Measurements from ENCODE around the gene AOX1.
"Not testable (repeated sequence)": the region's sequence is repeated elsewhere in the genome, so short reads cannot be mapped to it uniquely, and the experiment has no call there.

Gene AOX1

DNA sequence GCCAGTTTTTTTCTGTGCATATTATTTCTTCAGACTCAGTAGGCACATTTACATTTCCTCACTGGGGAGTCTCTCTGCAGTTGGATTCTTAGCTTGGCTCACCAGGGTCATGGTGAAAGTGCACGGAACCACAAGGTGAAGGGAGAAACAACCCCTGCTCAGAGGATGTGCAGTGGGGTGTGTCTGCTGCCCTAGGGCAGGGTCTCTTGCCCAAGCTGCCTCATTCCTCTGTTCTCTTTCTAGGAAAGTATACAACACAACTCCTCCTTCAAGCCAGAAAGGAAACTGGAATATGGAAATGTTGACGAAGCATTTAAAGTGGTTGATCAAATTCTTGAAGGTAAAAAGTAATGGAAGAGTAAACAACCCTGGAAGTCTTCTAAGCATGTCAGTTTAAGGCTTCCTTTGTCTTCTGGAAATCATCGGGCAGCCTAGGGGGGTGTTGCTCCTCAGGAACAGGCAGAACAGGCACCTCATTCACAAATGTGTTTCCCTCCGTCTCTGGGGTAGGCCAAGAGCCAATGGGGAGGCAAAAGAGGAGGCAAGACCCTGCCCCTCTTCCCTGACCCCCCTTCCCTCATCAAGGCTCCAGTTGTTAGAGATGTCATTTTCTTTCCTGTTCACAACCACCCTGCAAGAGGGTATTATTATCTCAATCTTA lies 41.4 kb downstream of the AOX1 start:
- no peak for DNase-seq (ENCODE audit: extremely low read depth, low read depth)
- TF ChIP-seq, protein P1, sequence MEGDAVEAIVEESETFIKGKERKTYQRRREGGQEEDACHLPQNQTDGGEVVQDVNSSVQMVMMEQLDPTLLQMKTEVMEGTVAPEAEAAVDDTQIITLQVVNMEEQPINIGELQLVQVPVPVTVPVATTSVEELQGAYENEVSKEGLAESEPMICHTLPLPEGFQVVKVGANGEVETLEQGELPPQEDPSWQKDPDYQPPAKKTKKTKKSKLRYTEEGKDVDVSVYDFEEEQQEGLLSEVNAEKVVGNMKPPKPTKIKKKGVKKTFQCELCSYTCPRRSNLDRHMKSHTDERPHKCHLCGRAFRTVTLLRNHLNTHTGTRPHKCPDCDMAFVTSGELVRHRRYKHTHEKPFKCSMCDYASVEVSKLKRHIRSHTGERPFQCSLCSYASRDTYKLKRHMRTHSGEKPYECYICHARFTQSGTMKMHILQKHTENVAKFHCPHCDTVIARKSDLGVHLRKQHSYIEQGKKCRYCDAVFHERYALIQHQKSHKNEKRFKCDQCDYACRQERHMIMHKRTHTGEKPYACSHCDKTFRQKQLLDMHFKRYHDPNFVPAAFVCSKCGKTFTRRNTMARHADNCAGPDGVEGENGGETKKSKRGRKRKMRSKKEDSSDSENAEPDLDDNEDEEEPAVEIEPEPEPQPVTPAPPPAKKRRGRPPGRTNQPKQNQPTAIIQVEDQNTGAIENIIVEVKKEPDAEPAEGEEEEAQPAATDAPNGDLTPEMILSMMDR (IDR thresholded peaks at IDR 0.05; ENCODE audit: low read depth, low read length) = no peak

- not testable (repeated sequence) for DNase-seq (ENCODE audit: extremely low read depth, low read depth)
These were observed 42.6 kb downstream of the AOX1 start for GRCh38 chr2:200628461-200628860.

- TF ChIP-seq, protein P1 (IDR thresholded peaks at IDR 0.05; ENCODE audit: low read depth, low read length) = no peak
- DNase-seq (ENCODE audit: extremely low read depth, low read depth) = no peak
These were observed 45.5 kb downstream of the AOX1 start for GRCh38 chr2:200631287-200631686.

DNA sequence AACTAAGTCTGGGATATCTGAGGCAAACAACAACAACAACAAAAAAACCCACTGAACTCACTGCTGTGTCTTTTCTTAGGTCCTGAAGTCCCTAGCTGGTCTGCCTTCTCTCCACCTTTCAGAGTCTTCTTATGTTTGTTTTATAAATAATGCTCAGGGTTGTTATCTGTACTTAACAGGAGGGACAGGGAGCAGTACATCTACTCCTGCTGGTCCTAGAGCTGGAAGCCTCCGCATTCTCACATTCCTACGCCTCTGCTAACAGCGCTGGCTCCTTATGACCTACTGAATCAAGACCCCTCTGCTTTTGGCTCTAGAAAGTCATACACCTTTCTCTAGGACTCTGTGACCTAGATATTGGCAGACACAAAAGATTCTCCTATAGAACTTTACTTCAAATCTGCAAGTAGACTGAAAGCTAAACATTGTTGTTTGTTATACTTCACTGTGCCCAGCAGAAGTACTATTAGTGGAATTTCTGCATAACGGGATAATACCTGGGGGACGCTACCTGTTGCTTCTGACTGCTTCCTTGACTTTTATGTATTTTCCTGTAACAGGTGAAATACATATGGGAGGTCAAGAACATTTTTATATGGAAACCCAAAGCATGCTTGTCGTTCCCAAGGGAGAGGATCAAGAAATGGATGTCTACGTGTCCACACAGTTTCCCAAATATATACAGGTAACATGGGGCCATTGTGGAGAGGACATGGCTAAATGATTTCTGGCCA lies 48.6 kb downstream of the AOX1 start:
- no peak for DNase-seq (ENCODE audit: extremely low read depth, low read depth)

GRCh38 chr2:200635251-200635650 lies 49.4 kb downstream of the AOX1 start:
- DNase-seq (ENCODE audit: extremely low read depth, low read depth) = no peak
- TF ChIP-seq, protein P1 (IDR thresholded peaks at IDR 0.05; ENCODE audit: low read depth, low read length) = no peak

More for the DNA sequence above, 48.6 kb downstream of the AOX1 start:
- TF ChIP-seq, protein P1 (IDR thresholded peaks at IDR 0.05; ENCODE audit: low read depth, low read length) = no peak

GRCh38 chr2:200637901-200638300 lies 52.1 kb downstream of the AOX1 start:
- no peak for DNase-seq (ENCODE audit: extremely low read depth, low read depth)
- TF ChIP-seq, protein P1 (IDR thresholded peaks at IDR 0.05; ENCODE audit: low read depth, low read length) = no peak

GRCh38 chr2:200640176-200640575 lies 54.4 kb downstream of the AOX1 start:
- TF ChIP-seq, protein P1 (IDR thresholded peaks at IDR 0.05; ENCODE audit: low read depth, low read length) = no peak
- no peak for DNase-seq (ENCODE audit: extremely low read depth, low read depth)
